Activated CD4-positive, alpha-beta T cell treated with anti-CD3 and anti-CD28 coated beads for 48 hours (primary cell): ENCODE results near the gene FATE1.

ENCODE experiments used
- DNase-seq: peaks from one replicate; pipeline ENCODE4 v3.0.0-alpha.2; 2020

FATE1 gene

GRCh38 chrX:151704041-151704663, 11.7 kb upstream of the FATE1 start:
- no peak for DNase-seq

DNA sequence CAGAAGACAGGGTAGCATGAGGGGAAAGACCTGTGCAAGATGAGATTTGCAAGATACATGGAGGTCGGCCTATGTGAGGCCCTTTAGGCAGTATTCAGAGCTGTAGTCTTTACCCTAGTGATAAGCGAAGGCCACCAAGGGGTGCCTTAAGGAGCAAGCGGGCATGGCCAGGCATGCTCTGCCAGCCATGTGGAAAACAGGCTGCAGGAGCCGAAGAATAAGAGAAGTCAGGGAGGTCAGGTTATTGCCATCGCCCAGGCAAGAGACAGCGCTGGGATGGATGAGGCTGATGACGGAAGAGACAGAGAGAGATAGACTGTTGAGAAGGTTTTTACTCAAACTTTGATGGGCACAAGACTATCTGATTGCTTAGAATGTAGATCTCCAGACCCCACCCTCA, 7.0 kb upstream of the FATE1 start:
- no peak for DNase-seq

- no peak for DNase-seq
Observed at GRCh38 chrX:151710457-151710856, 5.4 kb upstream of the FATE1 start.

DNA sequence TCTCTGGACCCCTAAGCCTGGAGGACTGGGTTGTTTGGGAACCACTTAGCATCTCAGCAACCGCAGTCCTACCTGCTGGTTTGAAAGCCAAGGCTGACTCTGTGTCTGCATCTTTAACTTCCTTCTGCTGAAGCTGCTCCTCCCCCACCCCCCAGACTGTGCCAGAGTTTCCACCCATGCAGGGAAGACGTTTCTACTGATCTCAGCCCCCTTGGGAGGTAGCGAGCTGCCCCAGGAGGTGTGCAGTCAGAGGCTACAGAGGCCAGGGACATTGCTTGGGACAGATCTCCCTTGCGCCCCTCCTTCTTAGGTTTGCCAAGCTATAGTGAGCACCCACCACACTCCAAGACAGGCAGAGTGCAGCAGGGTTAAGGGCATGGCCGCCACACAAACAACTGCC, 4.7 kb upstream of the FATE1 start:
- DNase-seq = no peak

DNA sequence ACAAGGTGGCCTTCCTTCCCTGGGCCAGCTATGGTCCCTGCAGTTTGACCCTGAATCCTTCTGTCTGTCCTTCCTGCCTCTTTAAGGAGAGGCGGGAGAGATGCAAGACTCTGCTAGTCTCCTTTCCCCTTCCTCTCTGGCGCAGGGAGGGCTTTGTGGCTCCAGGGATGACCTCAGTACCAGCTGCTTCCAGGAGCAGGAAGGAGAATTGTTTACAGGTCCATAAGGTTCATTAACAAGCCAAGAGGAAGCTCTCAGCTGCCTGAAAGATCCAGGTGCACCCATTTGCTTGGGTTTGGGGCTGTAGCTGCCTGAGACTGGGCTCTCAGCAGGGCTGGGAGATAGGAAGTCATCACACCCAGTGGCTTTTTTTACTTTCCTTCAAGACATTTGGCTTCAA, 4.0 kb upstream of the FATE1 start:
- no peak for DNase-seq

DNA sequence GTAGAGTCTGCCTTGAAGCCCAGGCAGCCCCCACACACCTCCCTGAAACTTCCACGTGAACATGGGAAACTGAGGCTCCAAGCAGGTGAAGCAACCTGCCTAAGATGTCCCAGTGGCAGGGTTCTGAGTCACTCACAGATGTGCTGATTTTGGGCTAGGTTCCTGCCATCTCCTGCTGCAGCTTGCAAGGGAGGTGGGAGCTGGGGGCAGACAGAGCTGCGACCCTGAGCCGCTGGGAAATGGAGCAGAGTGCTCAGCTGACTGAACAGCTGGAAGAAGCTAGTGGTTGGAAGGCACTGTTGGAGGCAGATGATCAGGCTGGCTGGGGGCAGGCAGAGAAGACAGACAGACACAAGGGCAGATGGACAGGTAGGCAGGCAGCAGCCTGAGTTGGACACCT, 3.6 kb upstream of the FATE1 start:
- DNase-seq = no peak

DNA sequence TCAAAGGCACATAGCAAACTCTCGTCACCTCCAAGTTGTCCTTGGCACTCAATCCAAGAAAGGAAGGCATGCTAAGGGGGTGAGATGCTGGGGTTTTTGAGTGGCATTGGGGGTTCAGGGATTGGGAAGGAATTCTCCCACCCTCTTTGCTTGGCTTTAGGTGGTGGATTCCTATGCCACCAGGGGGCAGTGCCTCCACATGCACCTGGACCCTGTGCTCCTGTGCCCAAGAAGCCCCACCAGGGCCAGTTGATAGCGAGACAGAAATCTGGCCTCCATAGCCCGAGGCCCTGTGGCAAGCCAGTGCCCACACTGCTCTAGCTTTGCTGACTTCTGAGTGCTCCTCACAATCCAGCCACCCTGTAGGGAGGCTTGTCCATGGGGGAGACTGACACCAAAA, 2.0 kb upstream of the FATE1 start:
- peak; percentile 24 for DNase-seq

DNA sequence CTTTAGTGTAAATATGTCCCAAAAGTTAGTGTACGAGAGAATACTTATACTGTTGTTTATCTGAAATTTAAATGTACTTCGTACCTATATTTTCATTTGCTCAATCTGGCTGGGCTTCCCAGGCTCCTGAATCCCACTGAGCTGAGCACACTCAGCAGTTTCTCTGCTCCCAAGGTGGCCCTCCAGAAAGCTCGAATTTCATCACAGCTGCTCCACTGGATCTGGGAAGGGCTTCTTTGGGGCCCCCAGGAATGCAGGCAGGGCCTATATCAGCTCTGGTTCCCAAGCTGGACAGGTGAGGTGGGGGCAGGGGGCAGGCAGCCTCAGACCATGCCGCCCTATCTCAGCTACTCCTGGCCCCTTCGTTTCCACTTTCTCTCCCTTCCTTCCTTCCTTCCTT, 1.5 kb upstream of the FATE1 start:
- DNase-seq = no peak

DNA sequence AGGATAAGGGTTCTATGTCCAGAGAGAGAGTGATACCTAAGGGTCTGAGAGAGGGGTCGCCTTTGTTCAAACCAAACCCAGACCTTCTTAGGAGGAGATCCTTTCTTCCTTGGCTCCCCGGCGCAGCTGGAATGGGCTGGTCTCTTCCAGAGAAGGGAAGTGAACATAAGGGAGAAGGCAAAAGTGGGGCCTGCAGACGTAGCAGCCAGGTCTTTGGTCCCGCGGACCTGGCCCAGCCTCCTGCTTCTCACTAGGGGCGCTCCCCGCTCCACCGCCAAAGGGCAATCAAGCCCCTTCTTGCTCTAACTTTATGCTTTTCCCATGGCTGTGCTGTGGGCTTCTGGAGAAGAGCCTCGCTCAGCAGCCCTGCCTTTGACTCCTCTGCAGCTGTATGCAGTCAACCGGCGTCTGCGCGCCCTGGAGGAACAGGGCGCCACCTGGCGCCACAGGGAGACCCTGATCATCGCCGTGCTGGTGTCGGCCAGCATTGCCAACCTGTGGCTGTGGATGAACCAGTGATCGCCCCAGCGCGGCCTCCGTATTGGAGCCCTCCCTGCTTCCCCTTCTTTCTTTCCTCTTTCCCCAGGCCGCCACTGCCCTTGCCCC, 6.5 kb downstream of the FATE1 start:
- DNase-seq = no peak

GRCh38 chrX:151723156-151723760, 7.4 kb downstream of the FATE1 start:
- no peak for DNase-seq

- DNase-seq = no peak
Observed at GRCh38 chrX:151724563-151725337, 8.9 kb downstream of the FATE1 start.

GRCh38 chrX:151725338-151725614, 9.4 kb downstream of the FATE1 start:
- DNase-seq = no peak

DNA sequence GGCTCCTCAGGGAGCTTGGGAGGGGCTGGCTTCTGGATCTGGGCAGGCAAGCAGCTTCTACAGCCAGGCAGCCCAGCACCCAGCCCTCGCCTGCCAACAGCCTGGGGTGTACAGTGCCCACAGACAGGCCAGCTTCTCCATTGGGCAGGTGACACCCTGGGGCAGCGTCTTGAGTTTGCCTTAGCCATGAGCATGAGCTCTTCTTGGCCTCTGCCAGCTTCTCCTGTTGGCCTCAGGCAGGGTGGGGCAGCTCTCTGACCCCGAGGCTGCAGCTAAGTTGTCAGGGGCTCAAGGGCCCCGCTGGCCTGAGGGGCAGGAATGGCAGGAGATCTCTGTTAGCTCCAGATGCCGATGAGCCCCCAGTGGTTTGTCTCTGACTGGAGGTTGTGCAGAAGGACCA, 10.9 kb downstream of the FATE1 start:
- DNase-seq = no peak

DNA sequence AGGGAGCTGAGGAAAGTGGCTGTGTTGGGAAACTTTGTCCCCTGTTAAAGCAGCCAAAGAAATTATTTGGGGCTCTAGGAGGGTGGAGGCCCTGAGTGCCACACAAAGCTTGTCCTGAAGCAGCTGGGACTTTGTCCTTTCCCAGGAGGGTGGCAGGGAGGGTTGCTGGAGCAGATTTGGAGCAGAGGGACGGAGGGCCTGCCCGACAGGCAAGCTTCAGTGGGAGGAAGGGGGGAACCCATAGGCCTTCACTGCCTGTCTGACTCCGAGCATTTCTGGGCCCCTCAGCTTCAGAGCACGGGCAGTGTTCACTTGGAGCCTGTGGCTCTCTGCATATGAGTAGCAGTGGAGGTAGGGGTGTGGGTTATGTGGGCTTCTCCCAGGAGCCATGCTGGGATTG, 11.5 kb downstream of the FATE1 start:
- no peak for DNase-seq

DNA sequence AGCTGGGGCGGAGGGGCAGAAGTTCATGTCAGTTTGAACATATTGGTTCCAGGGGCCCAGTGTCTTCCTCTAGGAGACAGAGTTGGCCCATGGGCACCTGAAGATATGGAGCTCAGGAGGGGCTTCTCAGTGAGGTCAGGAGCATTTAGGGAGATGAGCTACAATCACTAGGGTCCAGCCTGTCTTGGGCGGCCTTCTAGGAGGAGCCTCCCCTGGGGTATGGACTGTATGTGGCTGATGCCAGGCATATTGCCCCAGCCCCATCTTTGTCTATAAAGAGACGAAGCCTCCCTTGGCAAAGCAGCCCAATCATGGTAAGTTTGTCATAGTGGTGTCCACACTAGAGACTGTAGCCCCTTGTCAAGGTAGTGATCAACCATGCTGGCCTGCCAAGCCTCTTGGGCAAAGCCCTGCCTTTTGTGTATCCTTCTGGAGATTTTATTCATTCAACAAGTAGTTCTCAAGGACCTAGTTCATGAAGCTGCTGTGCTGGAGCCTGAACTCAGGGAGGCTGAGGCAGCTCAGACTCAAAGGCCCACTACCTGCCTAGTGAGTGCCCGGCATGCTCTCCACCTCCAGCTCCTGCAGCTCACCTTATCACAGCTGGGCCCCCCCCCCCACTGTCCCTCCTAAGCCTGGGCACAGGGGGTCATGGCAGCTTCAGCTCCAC, 13.4 kb downstream of the FATE1 start:
- DNase-seq = no peak

GRCh38 chrX:151734446-151734845, 18.6 kb downstream of the FATE1 start, which contains the start of gene CNGA2:
CNGA2 (plus strand) TSS chrX:151734746; CDS start chrX:151738484, 3,738 bp downstream.
- no peak for DNase-seq

DNA sequence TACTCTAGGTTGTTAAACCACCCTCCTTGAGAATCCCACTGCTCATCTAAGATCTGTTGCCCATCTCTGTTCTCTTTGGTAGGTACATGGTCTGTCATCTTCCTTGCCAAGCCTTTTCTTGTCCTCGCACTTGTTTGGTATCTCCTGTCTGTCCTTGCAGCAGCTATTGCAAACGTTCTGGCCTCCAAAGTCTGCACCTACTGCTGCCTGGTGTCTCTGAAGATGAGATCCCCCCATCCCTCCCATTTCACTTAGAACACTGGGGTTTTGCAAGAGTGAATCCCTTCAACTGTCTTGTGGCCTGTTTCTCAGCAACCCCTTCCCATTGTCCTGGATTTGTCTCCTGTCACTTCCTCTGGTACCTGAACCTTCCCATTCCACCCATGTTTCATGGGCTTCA, 19.4 kb downstream of the FATE1 start:
- no peak for DNase-seq

- DNase-seq = no peak
Observed at GRCh38 chrX:151736685-151737084, 20.9 kb downstream of the FATE1 start.

DNA sequence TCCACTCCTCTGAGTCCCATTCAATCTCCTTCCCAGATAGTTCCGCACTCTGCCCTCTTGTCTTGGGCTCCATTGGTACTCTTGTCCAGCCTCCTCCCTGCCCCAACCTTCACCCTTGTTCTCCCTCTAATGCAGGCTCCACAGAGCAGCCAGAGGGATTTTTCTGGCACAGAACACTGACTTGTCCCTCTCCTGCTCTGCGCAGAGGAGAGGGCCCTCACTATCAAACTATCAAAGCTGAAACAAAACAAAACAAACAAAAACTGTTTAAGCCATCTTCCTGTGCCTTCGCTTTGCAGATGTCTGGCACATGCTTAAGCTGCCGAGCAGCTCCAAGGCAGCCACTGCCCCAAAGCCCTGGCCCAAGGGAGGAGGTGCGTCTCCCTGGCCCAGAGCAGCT, 21.7 kb downstream of the FATE1 start:
- no peak for DNase-seq

GRCh38 chrX:151738751-151739150, 22.9 kb downstream of the FATE1 start:
- no peak for DNase-seq

- DNase-seq = no peak
Observed at GRCh38 chrX:151741606-151742005, 25.8 kb downstream of the FATE1 start.

DNA sequence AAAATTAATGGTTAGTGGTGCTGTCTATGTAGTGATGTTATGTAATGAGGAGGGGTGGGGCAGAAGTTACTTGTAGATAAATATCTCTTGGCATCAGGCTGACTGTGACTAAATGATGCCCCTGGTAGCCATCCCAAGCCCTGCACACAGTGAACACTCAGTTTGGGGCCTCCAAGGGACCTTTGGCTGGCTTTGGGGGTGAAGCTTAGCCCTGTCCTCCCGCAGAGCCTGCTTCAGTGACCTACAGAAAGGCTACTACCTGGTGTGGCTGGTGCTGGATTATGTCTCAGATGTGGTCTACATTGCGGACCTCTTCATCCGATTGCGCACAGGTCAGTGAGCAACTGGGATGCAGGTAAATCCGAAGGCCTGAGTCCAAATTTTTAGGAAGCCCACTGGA, 26.5 kb downstream of the FATE1 start:
- DNase-seq = no peak

DNA sequence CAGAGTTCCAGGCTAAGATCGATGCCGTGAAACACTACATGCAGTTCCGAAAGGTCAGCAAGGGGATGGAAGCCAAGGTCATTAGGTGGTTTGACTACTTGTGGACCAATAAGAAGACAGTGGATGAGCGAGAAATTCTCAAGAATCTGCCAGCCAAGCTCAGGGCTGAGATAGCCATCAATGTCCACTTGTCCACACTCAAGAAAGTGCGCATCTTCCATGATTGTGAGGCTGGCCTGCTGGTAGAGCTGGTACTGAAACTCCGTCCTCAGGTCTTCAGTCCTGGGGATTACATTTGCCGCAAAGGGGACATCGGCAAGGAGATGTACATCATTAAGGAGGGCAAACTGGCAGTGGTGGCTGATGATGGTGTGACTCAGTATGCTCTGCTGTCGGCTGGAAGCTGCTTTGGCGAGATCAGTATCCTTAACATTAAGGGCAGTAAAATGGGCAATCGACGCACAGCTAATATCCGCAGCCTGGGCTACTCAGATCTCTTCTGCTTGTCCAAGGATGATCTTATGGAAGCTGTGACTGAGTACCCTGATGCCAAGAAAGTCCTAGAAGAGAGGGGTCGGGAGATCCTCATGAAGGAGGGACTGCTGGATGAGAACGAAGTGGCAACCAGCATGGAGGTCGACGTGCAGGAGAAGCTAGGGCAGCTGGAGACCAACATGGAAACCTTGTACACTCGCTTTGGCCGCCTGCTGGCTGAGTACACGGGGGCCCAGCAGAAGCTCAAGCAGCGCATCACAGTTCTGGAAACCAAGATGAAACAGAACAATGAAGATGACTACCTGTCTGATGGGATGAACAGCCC, 28.0 kb downstream of the FATE1 start:
- no peak for DNase-seq
